OCI-LY1 (cell line): ENCODE results near the gene NACC2.

ENCODE experiments used
- H2AFZ ChIP-seq: fragments of 200-600 bp; sonication (generic), shearing (Covaris generic); 2 replicates; pipeline ENCODE4 v1.6.0; 2014; ENCODE audit warnings: antibody characterized with exemption, mild to moderate bottlenecking, low read length
- H3F3A ChIP-seq: fragments of 200-600 bp; sonication (generic), shearing (Covaris generic); 2 replicates; pipeline ENCODE4 v1.6.0; 2014; ENCODE audit warnings: mild to moderate bottlenecking, antibody characterized with exemption, low read length, moderate library complexity; ENCODE audit not compliant: insufficient read depth
- H3K27ac ChIP-seq: fragments of 200-600 bp; sonication (generic); 2 replicates; pipeline ENCODE4 v1.5.1; 2014; ENCODE audit warnings: low read length, mixed run types, mild to moderate bottlenecking, low read depth; ENCODE audit not compliant: poor library complexity, severe bottlenecking
- H3K27me3 ChIP-seq: fragments of 200-600 bp; sonication (generic); 2 replicates; pipeline ENCODE4 v1.6.0; 2014; ENCODE audit warnings: antibody characterized with exemption, mild to moderate bottlenecking, low read length, moderate library complexity; ENCODE audit not compliant: insufficient read depth
- H3K36me3 ChIP-seq: fragments of 200-600 bp; sonication (generic); 2 replicates; pipeline ENCODE4 v1.6.1; 2014; ENCODE audit warnings: mild to moderate bottlenecking, antibody characterized with exemption, low read length, moderate library complexity, mixed read lengths; ENCODE audit not compliant: insufficient read depth
- H3K4me1 ChIP-seq: fragments of 200-600 bp; sonication (generic); 2 replicates; pipeline ENCODE4 v1.5.1; 2014; ENCODE audit warnings: mild to moderate bottlenecking, low read length, moderate library complexity; ENCODE audit not compliant: insufficient read depth, severe bottlenecking
- H3K4me2 ChIP-seq: fragments of 200-600 bp; sonication (generic), shearing (Covaris generic); 2 replicates; pipeline ENCODE4 v1.6.1; 2014; ENCODE audit warnings: low read length
- H3K4me3 ChIP-seq: fragments of 200-600 bp; sonication (generic); 2 replicates; pipeline ENCODE4 v1.5.1; 2014; ENCODE audit warnings: low read length, low read depth, mild to moderate bottlenecking, mixed read lengths; ENCODE audit not compliant: poor library complexity, severe bottlenecking
- H3K79me2 ChIP-seq: fragments of 200-600 bp; shearing (Covaris generic); 2 replicates; pipeline ENCODE4 v1.6.1; 2016; ENCODE audit warnings: mixed run types, low read length, mixed read lengths; ENCODE audit not compliant: insufficient read depth
- H3K9ac ChIP-seq: fragments of 200-600 bp; sonication (generic), shearing (Covaris generic); 2 replicates; pipeline ENCODE4 v1.6.1; 2014; ENCODE audit warnings: mild to moderate bottlenecking, low read length, mixed read lengths
- H3K9me2 ChIP-seq: fragments of 200-600 bp; sonication (generic), shearing (Covaris generic); 2 replicates; pipeline ENCODE4 v1.6.1; 2014; ENCODE audit warnings: low read depth, mild to moderate bottlenecking, low read length, mixed read lengths
- H3K9me3 ChIP-seq: fragments of 200-600 bp; shearing (Covaris generic); 2 replicates; pipeline ENCODE4 v1.6.1; 2014; ENCODE audit warnings: low read length, mixed read lengths
- H4K20me1 ChIP-seq: fragments of 200-600 bp; sonication (generic), shearing (Covaris generic); 2 replicates; pipeline ENCODE4 v1.6.0; 2016; ENCODE audit warnings: mild to moderate bottlenecking, low read length; ENCODE audit not compliant: insufficient read depth
- CTCF ChIP-seq: fragments of 200-600 bp; sonication (generic), shearing (Covaris generic); IDR thresholded peaks from 2 replicates; pipeline ENCODE4 v1.5.1; 2017; ENCODE audit warnings: mild to moderate bottlenecking, antibody characterized with exemption, low read length, moderate library complexity, mixed read lengths
- EZH2 ChIP-seq: fragments of 200-600 bp; sonication (generic), shearing (Covaris generic); IDR thresholded peaks from 2 replicates; pipeline ENCODE4 v1.8.0; 2017; ENCODE audit warnings: borderline replicate concordance, mixed run types, mild to moderate bottlenecking, antibody characterized with exemption, low read length, moderate library complexity, mixed read lengths

Gene NACC2

GRCh38 chr9:135961811-135962695 lies 133.0 kb downstream of the NACC2 start:
- Histone ChIP-seq H3K27ac (no peak overlapping the region), H4K20me1 (no peaks in the 10 kb centered on the region), H3K79me2 (0 out of 2 replicates have a peak, but pooled peaks cover 16% of the 10 kb centered on the region), H3K4me2 (peak overlapping the region; percentile 52), H3K27me3 (no peaks in the 10 kb centered on the region), H3K4me3 (peak overlapping the region; percentile 41), H3K9me3 (no peaks in the 10 kb centered on the region), H2AFZ (no peak overlapping the region), H3K4me1 (peaks cover 19% of the 10 kb centered on the region), H3K36me3 (peaks cover 5% of the 10 kb centered on the region; the same call in 1 of the 2 replicates), H3K9ac (peak overlapping the region; percentile 12; the same call in 1 of the 2 replicates), H3K9me2 (no peaks in the 10 kb centered on the region), H3F3A (no peaks in the 10 kb centered on the region)
- TF ChIP-seq EZH2 (no peak), CTCF (no peak)

GRCh38 chr9:135961277-135961715 lies 133.8 kb downstream of the NACC2 start, which contains the start of gene UBAC1:
UBAC1 (minus strand) TSS chr9:135961373; CDS start chr9:135961162, 211 bp downstream.
- Histone ChIP-seq H3K9ac (peak within 1 kb of the TSS; percentile 82), H2AFZ (no peak within 1 kb of the TSS), H3K36me3 (peaks cover 5% of the 10 kb centered on the region; the same call in 1 of the 2 replicates), H3K4me3 (peak within 1 kb of the TSS; percentile 87), H3F3A (no peaks in the 10 kb centered on the region), H3K79me2 (0 out of 2 replicates have a peak, but pooled peaks cover 16% of the 10 kb centered on the region), H3K27ac (peak within 1 kb of the TSS; percentile 16), H3K27me3 (no peaks in the 10 kb centered on the region), H4K20me1 (no peaks in the 10 kb centered on the region), H3K4me1 (peaks cover 19% of the 10 kb centered on the region), H3K9me3 (no peaks in the 10 kb centered on the region), H3K4me2 (peak within 1 kb of the TSS; percentile 91), H3K9me2 (no peaks in the 10 kb centered on the region)
- no peak for TF ChIP-seq EZH2
- no peak for TF ChIP-seq CTCF

GRCh38 chr9:135960411-135961276 lies 134.4 kb downstream of the NACC2 start:
- Histone ChIP-seq H3K27ac (peak overlapping the region; percentile 16), H4K20me1 (no peaks in the 10 kb centered on the region), H3K9me2 (no peaks in the 10 kb centered on the region), H3K79me2 (0 out of 2 replicates have a peak, but pooled peaks cover 16% of the 10 kb centered on the region), H3K4me2 (peak overlapping the region; percentile 91), H3F3A (no peaks in the 10 kb centered on the region), H3K27me3 (no peaks in the 10 kb centered on the region), H3K9me3 (no peaks in the 10 kb centered on the region), H3K36me3 (peaks cover 5% of the 10 kb centered on the region; the same call in 1 of the 2 replicates), H3K4me1 (peaks cover 19% of the 10 kb centered on the region), H3K9ac (peak overlapping the region; percentile 82), H3K4me3 (peak overlapping the region; percentile 87), H2AFZ (no peak overlapping the region)
- TF ChIP-seq CTCF (no peak), EZH2 (no peak)
